ENCODE data around the gene SIRT3.

The SIRT3 gene

GRCh38 chr11:203056-203944, 32.8 kb downstream of the SIRT3 start:
- ChIA-PET CTCF (no interaction called here), POLR2A (interaction anchor here (1.3 kb wide), 1 partner anchor 34 kb away, joined by 3 read pairs; no protein-coding TSS in a partner anchor)
- DNase-seq (ENCODE audit: extremely low spot score) = no peak
- TF ChIP-seq CTBP1 (IDR thresholded peaks at IDR 0.05; ENCODE audit: borderline replicate concordance) (no peak), ELF4 (IDR thresholded peaks at IDR 0.05) (no peak), SUZ12 (IDR thresholded peaks at IDR 0.05) (no peak), FOXM1 (IDR thresholded peaks at IDR 0.05; ENCODE audit: borderline replicate concordance) (no peak), ZNF384 (IDR thresholded peaks at IDR 0.05) (no peak), PKNOX1 (IDR thresholded peaks at IDR 0.05) (no peak), HDGF (IDR thresholded peaks at IDR 0.05; ENCODE audit: borderline replicate concordance) (no peak), L3MBTL2 (conservative IDR thresholded peaks at IDR 0.05) (no peak), NFRKB (IDR thresholded peaks at IDR 0.05) (no peak), TARDBP (IDR thresholded peaks at IDR 0.05) (no peak), ARNT (IDR thresholded peaks at IDR 0.05) (no peak), FOXK2 (IDR thresholded peaks at IDR 0.05) (no peak), FOXA1 (IDR thresholded peaks at IDR 0.05) (no peak), LEF1 (IDR thresholded peaks at IDR 0.05; ENCODE audit: borderline replicate concordance) (no peak), SP1 (IDR thresholded peaks at IDR 0.05) (no peak)

GRCh38 chr11:202490-202889, 33.7 kb downstream of the SIRT3 start:
- no peak for TF ChIP-seq FOXK2 (IDR thresholded peaks at IDR 0.05)
- TF ChIP-seq BHLHE40 (IDR thresholded peaks at IDR 0.05; ENCODE audit: borderline replicate concordance) = no peak
- TF ChIP-seq HDGF (IDR thresholded peaks at IDR 0.05; ENCODE audit: borderline replicate concordance) = no peak
- TF ChIP-seq ELF4 (IDR thresholded peaks at IDR 0.05) = no peak
- no peak for TF ChIP-seq SUZ12 (IDR thresholded peaks at IDR 0.05)
- TF ChIP-seq ARNT (IDR thresholded peaks at IDR 0.05) = no peak
- TF ChIP-seq SP1 (IDR thresholded peaks at IDR 0.05) = no peak
- TF ChIP-seq PKNOX1 (IDR thresholded peaks at IDR 0.05) = no peak
- TF ChIP-seq FOXA1 (IDR thresholded peaks at IDR 0.05) = no peak
- TF ChIP-seq ZNF384 (IDR thresholded peaks at IDR 0.05) = no peak
- no peak for TF ChIP-seq TARDBP (IDR thresholded peaks at IDR 0.05)
- CTCF ChIA-PET = no interaction called here
- POLR2A ChIA-PET = no interaction called here

GRCh38 chr11:201966-202365, 34.2 kb downstream of the SIRT3 start:
- no peak for DNase-seq (ENCODE audit: extremely low spot score)
- ChIA-PET POLR2A (no interaction called here), CTCF (no interaction called here)
- TF ChIP-seq PKNOX1 (IDR thresholded peaks at IDR 0.05) = no peak
- TF ChIP-seq CTBP1 (IDR thresholded peaks at IDR 0.05; ENCODE audit: borderline replicate concordance) = no peak
- no peak for TF ChIP-seq TARDBP (IDR thresholded peaks at IDR 0.05)
- no peak for TF ChIP-seq ARNT (IDR thresholded peaks at IDR 0.05)
- TF ChIP-seq BHLHE40 (IDR thresholded peaks at IDR 0.05; ENCODE audit: borderline replicate concordance) = no peak
- TF ChIP-seq HDGF (IDR thresholded peaks at IDR 0.05; ENCODE audit: borderline replicate concordance) = no peak
- TF ChIP-seq FOXA1 (IDR thresholded peaks at IDR 0.05) = no peak

More at GRCh38 chr11:202490-202889, 33.7 kb downstream of the SIRT3 start:
- DNase-seq (ENCODE audit: extremely low spot score) = no peak

- TF ChIP-seq L3MBTL2 (conservative IDR thresholded peaks at IDR 0.05) (no peak), BHLHE40 (IDR thresholded peaks at IDR 0.05; ENCODE audit: borderline replicate concordance) (no peak), SP1 (IDR thresholded peaks at IDR 0.05) (no peak), PKNOX1 (IDR thresholded peaks at IDR 0.05) (no peak), ELF4 (IDR thresholded peaks at IDR 0.05) (no peak), SUZ12 (IDR thresholded peaks at IDR 0.05) (no peak), FOXK2 (IDR thresholded peaks at IDR 0.05) (no peak), CTBP1 (IDR thresholded peaks at IDR 0.05; ENCODE audit: borderline replicate concordance) (no peak), TARDBP (IDR thresholded peaks at IDR 0.05) (no peak), FOXM1 (IDR thresholded peaks at IDR 0.05; ENCODE audit: borderline replicate concordance) (no peak), FOXA1 (IDR thresholded peaks at IDR 0.05) (no peak), NFRKB (IDR thresholded peaks at IDR 0.05) (no peak)
- POLR2A ChIA-PET = no interaction called here
- CTCF ChIA-PET = interaction anchor here (1.1 kb wide), 1 partner anchor 44 kb away, joined by 3 read pairs; no protein-coding TSS in a partner anchor
- no peak for DNase-seq (ENCODE audit: extremely low spot score)
Observed at GRCh38 chr11:200224-201003, 35.7 kb downstream of the SIRT3 start.

- DNase-seq (ENCODE audit: extremely low spot score) = no peak
- ChIA-PET CTCF (interaction anchor here (1.1 kb wide), 1 partner anchor 45 kb away, joined by 3 read pairs; no protein-coding TSS in a partner anchor), POLR2A (no interaction called here)
- TF ChIP-seq NFRKB (IDR thresholded peaks at IDR 0.05) (no peak), ARNT (IDR thresholded peaks at IDR 0.05) (no peak), LEF1 (IDR thresholded peaks at IDR 0.05; ENCODE audit: borderline replicate concordance) (no peak), TARDBP (IDR thresholded peaks at IDR 0.05) (no peak), ELF4 (IDR thresholded peaks at IDR 0.05) (no peak), HDGF (IDR thresholded peaks at IDR 0.05; ENCODE audit: borderline replicate concordance) (no peak), ZNF384 (IDR thresholded peaks at IDR 0.05) (no peak), CTBP1 (IDR thresholded peaks at IDR 0.05; ENCODE audit: borderline replicate concordance) (no peak), SP1 (IDR thresholded peaks at IDR 0.05) (no peak), PKNOX1 (IDR thresholded peaks at IDR 0.05) (no peak), L3MBTL2 (conservative IDR thresholded peaks at IDR 0.05) (no peak), FOXK2 (IDR thresholded peaks at IDR 0.05) (no peak), FOXM1 (IDR thresholded peaks at IDR 0.05; ENCODE audit: borderline replicate concordance) (no peak), FOXA1 (IDR thresholded peaks at IDR 0.05) (no peak), SUZ12 (IDR thresholded peaks at IDR 0.05) (no peak), BHLHE40 (IDR thresholded peaks at IDR 0.05; ENCODE audit: borderline replicate concordance) (no peak)
Observed at GRCh38 chr11:199782-200181, 36.4 kb downstream of the SIRT3 start.

All from HEK293T (cell line).